SK-N-SH treated with all-trans-retinoic acid at 6 μM for 48 hours (cell line): Measurements from ENCODE around the gene KIF13A.

Experiments
- ATAC-seq: fragments of 200-7000 bp; cut with Tn5 transposase; 3 replicates; pipeline ENCODE4 v1.9.1; 2020; ENCODE audit warnings: mild to moderate bottlenecking, moderate library complexity
- ARNTL ChIP-seq: fragments of 450-650 bp; formaldehyde crosslinking; IDR thresholded peaks from 2 replicates; pipeline ENCODE4 v1.5.0; 2020; ENCODE audit warnings: low read depth, mild to moderate bottlenecking, moderate library complexity, borderline replicate concordance
- BACH2 ChIP-seq: fragments of 250-450 bp; sonication (Bioruptor Pico); IDR thresholded peaks from 2 replicates; pipeline ENCODE4 v1.9.0; 2021; ENCODE audit warnings: mild to moderate bottlenecking, borderline replicate concordance
- ESRRG ChIP-seq: fragments of 250-450 bp; sonication (Bioruptor Pico); IDR thresholded peaks from 2 replicates; pipeline ENCODE4 v1.6.1; 2021; ENCODE audit warnings: mild to moderate bottlenecking
- GLIS3 ChIP-seq: fragments of 250-450 bp; sonication (Bioruptor Pico); IDR thresholded peaks from 2 replicates; pipeline ENCODE4 v1.5.0; 2020; ENCODE audit warnings: mild to moderate bottlenecking, moderate library complexity
- ISL1 ChIP-seq: fragments of 250-450 bp; sonication (Bioruptor Pico); IDR thresholded peaks from 2 replicates; pipeline ENCODE4 v2.1.2; 2022; ENCODE audit warnings: mild to moderate bottlenecking, moderate library complexity
- OSR1 ChIP-seq: fragments of 250-450 bp; sonication (Bioruptor Pico); IDR thresholded peaks from 2 replicates; pipeline ENCODE4 v1.8.0; 2022; ENCODE audit warnings: moderate library complexity, mild to moderate bottlenecking, inconsistent platforms
- PPARA ChIP-seq: fragments of 250-450 bp; sonication (Bioruptor Pico); IDR thresholded peaks from 2 replicates; pipeline ENCODE4 v1.5.0; 2020; ENCODE audit warnings: mild to moderate bottlenecking, borderline replicate concordance
- SNAI2 ChIP-seq: fragments of 250-450 bp; sonication (Bioruptor Pico); IDR thresholded peaks from 2 replicates; pipeline ENCODE4 v1.5.0; 2020; ENCODE audit warnings: mild to moderate bottlenecking, moderate library complexity
- TCF4 ChIP-seq: fragments of 250-450 bp; sonication (Bioruptor Pico); IDR thresholded peaks from 2 replicates; pipeline ENCODE4 v1.8.0; 2021; ENCODE audit warnings: mild to moderate bottlenecking, moderate library complexity, borderline replicate concordance
- TOX ChIP-seq: fragments of 250-450 bp; sonication (Bioruptor Pico); IDR thresholded peaks from 2 replicates; pipeline ENCODE4 v1.8.0; 2021; ENCODE audit warnings: mild to moderate bottlenecking, moderate library complexity, borderline replicate concordance
- ZFP3 ChIP-seq: fragments of 250-450 bp; sonication (Bioruptor Pico); IDR thresholded peaks from 2 replicates; pipeline ENCODE4 v1.5.0; 2020; ENCODE audit warnings: mild to moderate bottlenecking, moderate library complexity
- ZNF70 ChIP-seq: fragments of 450-650 bp; formaldehyde crosslinking; IDR thresholded peaks from 2 replicates; pipeline ENCODE4 v1.5.0; 2020; ENCODE audit warnings: mild to moderate bottlenecking, moderate library complexity
- ZNF8 ChIP-seq: fragments of 450-650 bp; formaldehyde crosslinking; IDR thresholded peaks from 2 replicates; pipeline ENCODE4 v1.5.0; 2020; ENCODE audit warnings: mild to moderate bottlenecking, moderate library complexity
- TF ChIP-seq, protein P1 (sequence below): fragments of 250-450 bp; sonication (Bioruptor Pico); IDR thresholded peaks from 2 replicates; pipeline ENCODE4 v1.8.0; 2020; ENCODE audit warnings: mild to moderate bottlenecking, moderate library complexity, borderline replicate concordance
- TF ChIP-seq, protein P2 (sequence below): fragments of 250-450 bp; sonication (Bioruptor Pico); IDR thresholded peaks from 2 replicates; pipeline ENCODE4 v1.5.0; 2020; ENCODE audit warnings: mild to moderate bottlenecking, moderate library complexity
- TF ChIP-seq, protein P3 (sequence below): fragments of 250-450 bp; sonication (Bioruptor Pico); IDR thresholded peaks from 2 replicates; pipeline ENCODE4 v1.5.1; 2020; ENCODE audit warnings: low read depth, mild to moderate bottlenecking, moderate library complexity
- TF ChIP-seq, protein P4 (sequence below): fragments of 250-450 bp; sonication (Bioruptor Pico); IDR thresholded peaks from 2 replicates; pipeline ENCODE4 v1.5.1; 2021; ENCODE audit warnings: mild to moderate bottlenecking, moderate library complexity
- TF ChIP-seq, protein P5 (sequence below): fragments of 250-450 bp; sonication (Bioruptor Pico); IDR thresholded peaks from 2 replicates; pipeline ENCODE4 v1.8.0; 2021; ENCODE audit warnings: low read depth, mild to moderate bottlenecking, moderate library complexity, borderline replicate concordance

The KIF13A gene

DNA sequence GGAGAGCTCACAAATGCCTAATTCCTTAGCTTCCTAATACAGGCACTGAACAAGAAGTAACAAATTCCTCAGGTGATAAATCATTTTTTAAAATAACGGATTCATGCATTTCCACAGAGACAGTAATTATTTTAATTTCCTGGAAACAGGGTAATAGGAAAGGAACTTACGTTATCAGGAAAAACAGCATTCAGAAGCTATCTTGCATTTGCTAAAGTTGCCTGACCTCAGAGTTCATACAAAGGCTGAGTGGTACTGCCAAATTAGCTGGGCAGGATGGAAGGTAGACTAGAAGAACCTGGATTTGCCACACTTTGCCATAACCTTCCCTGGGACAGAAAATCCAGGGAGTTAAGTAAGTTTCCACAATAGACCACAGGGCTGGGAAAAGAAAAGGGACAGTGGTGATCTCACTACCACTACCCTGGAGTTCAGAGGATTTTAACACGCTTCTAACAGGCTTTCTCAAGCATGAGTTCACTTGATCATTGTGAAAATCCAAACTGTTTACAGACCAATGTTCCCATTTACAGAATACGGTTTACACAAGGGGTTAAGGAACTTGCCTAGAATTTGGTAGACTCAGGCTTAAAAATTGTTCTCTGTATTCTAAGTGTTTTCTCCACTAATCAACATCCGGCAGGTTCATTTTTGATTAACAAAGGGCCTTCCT lies 57.0 kb downstream of the KIF13A start:
- no peak for ATAC-seq
- TF ChIP-seq ZFP3 (CRISPR knock-in tag) (0 out of 2 replicates have a peak, but pooled peaks have one; percentile 44), ISL1 (CRISPR knock-in tag) (peak; percentile 73), ARNTL (CRISPR knock-in tag) (no peak)

DNA sequence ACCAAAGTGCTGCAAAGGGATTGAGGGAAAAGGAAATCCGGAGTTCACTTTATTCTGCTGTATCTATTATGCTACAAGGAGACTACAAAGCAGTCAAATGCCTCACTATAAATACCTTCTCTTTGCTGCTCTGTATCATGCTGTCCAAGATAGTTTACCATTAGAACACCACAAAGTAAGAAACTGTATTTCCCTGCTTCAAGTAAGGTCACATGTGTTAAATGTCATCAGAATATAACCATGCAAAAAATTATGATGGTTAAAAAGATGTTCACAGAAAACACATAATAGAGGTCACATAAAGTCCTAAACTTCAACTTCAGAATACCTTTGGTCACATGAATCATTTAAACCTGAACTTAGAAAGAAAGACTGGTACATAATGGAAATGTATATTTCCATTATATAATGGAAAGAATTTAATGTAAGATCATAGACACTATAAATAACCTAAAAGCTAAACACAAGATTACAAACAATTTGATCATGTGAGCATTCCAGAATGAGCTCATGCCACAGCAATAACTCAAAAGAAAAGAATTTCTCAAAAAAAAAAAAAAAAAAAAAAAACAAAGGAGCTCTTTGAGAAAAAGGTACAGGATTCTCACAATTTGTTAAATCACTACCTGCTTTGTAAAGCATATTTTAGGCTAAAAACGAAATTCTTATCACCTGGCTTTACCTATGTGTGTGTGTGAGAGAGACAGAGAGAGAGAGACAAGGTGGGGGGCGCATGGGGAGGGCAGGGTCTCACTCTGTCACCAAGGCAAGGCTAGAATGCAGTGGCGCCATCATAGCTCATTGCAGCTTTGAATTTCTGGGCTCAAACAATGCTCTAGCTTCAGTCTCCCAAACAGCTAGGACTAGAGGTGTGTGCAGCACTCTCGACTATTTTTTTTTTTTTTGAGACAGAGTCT lies 58.7 kb downstream of the KIF13A start:
- ATAC-seq = peak; percentile 59
- peak; percentile 77 for TF ChIP-seq ISL1 (CRISPR knock-in tag)
- no peak for TF ChIP-seq BACH2 (CRISPR knock-in tag)
- TF ChIP-seq, all 23 proteins: peak for 1

DNA sequence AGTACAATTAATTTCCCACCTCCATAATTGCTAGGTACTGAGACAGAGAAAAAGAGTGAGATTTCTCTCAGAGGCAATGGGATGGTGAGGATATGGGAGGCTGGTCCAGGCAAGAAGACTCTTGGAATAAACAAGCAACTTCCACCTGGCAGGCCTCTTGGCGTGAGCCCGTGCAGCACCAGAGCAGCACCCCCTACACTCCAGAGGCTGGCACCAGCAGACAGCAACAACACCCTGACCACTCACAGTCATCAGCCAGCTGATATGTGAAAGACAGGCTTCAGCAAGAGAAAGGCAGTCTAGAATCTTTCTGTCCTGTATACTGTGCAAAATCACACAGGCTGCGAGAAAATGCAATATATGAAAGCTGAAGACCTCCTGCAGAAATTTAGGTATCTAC lies 59.7 kb downstream of the KIF13A start:
- no peak for ATAC-seq
- TF ChIP-seq GLIS3 (CRISPR knock-in tag) (no peak), ZNF8 (CRISPR knock-in tag) (no peak), ARNTL (CRISPR knock-in tag) (no peak), BACH2 (CRISPR knock-in tag) (no peak), TOX (CRISPR knock-in tag) (no peak), ESRRG (CRISPR knock-in tag) (no peak), PPARA (CRISPR knock-in tag) (no peak), ZFP3 (CRISPR knock-in tag) (no peak), TCF4 (CRISPR knock-in tag) (no peak), ISL1 (CRISPR knock-in tag) (no peak), ZNF70 (CRISPR knock-in tag) (no peak)
- TF ChIP-seq, protein P1, sequence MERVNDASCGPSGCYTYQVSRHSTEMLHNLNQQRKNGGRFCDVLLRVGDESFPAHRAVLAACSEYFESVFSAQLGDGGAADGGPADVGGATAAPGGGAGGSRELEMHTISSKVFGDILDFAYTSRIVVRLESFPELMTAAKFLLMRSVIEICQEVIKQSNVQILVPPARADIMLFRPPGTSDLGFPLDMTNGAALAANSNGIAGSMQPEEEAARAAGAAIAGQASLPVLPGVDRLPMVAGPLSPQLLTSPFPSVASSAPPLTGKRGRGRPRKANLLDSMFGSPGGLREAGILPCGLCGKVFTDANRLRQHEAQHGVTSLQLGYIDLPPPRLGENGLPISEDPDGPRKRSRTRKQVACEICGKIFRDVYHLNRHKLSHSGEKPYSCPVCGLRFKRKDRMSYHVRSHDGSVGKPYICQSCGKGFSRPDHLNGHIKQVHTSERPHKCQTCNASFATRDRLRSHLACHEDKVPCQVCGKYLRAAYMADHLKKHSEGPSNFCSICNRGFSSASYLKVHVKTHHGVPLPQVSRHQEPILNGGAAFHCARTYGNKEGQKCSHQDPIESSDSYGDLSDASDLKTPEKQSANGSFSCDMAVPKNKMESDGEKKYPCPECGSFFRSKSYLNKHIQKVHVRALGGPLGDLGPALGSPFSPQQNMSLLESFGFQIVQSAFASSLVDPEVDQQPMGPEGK (CRISPR knock-in tag) = no peak
- TF ChIP-seq, protein P2, sequence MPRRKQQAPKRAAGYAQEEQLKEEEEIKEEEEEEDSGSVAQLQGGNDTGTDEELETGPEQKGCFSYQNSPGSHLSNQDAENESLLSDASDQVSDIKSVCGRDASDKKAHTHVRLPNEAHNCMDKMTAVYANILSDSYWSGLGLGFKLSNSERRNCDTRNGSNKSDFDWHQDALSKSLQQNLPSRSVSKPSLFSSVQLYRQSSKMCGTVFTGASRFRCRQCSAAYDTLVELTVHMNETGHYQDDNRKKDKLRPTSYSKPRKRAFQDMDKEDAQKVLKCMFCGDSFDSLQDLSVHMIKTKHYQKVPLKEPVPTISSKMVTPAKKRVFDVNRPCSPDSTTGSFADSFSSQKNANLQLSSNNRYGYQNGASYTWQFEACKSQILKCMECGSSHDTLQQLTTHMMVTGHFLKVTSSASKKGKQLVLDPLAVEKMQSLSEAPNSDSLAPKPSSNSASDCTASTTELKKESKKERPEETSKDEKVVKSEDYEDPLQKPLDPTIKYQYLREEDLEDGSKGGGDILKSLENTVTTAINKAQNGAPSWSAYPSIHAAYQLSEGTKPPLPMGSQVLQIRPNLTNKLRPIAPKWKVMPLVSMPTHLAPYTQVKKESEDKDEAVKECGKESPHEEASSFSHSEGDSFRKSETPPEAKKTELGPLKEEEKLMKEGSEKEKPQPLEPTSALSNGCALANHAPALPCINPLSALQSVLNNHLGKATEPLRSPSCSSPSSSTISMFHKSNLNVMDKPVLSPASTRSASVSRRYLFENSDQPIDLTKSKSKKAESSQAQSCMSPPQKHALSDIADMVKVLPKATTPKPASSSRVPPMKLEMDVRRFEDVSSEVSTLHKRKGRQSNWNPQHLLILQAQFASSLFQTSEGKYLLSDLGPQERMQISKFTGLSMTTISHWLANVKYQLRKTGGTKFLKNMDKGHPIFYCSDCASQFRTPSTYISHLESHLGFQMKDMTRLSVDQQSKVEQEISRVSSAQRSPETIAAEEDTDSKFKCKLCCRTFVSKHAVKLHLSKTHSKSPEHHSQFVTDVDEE (CRISPR knock-in tag) = no peak
- TF ChIP-seq, protein P3, sequence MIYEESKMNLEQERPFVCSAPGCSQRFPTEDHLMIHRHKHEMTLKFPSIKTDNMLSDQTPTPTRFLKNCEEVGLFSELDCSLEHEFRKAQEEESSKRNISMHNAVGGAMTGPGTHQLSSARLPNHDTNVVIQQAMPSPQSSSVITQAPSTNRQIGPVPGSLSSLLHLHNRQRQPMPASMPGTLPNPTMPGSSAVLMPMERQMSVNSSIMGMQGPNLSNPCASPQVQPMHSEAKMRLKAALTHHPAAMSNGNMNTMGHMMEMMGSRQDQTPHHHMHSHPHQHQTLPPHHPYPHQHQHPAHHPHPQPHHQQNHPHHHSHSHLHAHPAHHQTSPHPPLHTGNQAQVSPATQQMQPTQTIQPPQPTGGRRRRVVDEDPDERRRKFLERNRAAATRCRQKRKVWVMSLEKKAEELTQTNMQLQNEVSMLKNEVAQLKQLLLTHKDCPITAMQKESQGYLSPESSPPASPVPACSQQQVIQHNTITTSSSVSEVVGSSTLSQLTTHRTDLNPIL = no peak
- TF ChIP-seq, all 23 proteins: peak for 0

DNA sequence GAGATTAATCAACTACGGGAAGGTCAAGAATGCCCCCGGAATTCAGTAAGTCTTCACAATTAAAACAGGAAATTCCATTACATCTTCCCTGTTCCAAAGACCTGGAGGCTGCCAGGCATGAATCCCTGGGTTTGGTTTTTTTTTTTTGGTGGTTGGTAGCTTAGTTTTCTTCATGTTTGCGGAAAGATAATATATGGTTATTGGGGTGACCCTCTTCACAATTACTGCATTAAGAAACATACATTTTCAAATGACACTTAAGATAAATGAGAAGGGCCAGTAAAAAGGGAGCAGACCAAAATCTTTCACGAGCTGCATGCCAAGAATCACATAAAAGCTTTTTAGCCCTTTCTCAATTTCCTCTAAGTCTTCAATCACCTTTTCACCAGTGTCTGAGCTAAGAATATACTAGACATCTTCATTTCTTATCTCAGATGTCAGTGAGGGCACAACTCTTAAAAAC lies 64.0 kb downstream of the KIF13A start:
- peak; percentile 70 for ATAC-seq
- TF ChIP-seq SNAI2 (CRISPR knock-in tag) (no peak), OSR1 (CRISPR knock-in tag) (no peak), TCF4 (CRISPR knock-in tag) (no peak), ARNTL (CRISPR knock-in tag) (no peak), ZFP3 (CRISPR knock-in tag) (no peak), TOX (CRISPR knock-in tag) (peak; percentile 50; the same call in 1 of the 2 replicates), ZNF8 (CRISPR knock-in tag) (no peak), BACH2 (CRISPR knock-in tag) (no peak)
- TF ChIP-seq, protein P3 = 0 out of 2 replicates have a peak, but pooled peaks have one; percentile 62
- TF ChIP-seq, protein P4, sequence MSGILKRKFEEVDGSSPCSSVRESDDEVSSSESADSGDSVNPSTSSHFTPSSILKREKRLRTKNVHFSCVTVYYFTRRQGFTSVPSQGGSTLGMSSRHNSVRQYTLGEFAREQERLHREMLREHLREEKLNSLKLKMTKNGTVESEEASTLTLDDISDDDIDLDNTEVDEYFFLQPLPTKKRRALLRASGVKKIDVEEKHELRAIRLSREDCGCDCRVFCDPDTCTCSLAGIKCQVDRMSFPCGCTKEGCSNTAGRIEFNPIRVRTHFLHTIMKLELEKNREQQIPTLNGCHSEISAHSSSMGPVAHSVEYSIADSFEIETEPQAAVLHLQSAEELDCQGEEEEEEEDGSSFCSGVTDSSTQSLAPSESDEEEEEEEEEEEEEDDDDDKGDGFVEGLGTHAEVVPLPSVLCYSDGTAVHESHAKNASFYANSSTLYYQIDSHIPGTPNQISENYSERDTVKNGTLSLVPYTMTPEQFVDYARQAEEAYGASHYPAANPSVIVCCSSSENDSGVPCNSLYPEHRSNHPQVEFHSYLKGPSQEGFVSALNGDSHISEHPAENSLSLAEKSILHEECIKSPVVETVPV = no peak
- TF ChIP-seq, protein P5, sequence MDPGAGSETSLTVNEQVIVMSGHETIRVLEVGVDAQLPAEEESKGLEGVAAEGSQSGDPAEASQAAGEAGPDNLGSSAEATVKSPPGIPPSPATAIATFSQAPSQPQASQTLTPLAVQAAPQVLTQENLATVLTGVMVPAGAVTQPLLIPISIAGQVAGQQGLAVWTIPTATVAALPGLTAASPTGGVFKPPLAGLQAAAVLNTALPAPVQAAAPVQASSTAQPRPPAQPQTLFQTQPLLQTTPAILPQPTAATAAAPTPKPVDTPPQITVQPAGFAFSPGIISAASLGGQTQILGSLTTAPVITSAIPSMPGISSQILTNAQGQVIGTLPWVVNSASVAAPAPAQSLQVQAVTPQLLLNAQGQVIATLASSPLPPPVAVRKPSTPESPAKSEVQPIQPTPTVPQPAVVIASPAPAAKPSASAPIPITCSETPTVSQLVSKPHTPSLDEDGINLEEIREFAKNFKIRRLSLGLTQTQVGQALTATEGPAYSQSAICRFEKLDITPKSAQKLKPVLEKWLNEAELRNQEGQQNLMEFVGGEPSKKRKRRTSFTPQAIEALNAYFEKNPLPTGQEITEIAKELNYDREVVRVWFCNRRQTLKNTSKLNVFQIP (CRISPR knock-in tag) = no peak
- TF ChIP-seq, protein P2 (CRISPR knock-in tag) = no peak
